NCI-H1105 treated with DMSO at 0.1 percent for 48 hours (cell line): ENCODE data around the gene EPYC.
A peak's percentile ranks its signal among the peaks of the same experiment; 100 is the strongest.

Experiments
- DNase-seq: peaks from one replicate; lab custom pipeline; 2025; lab: John Stamatoyannopoulos, UW

EPYC gene

GRCh38 chr12:91004872-91005271 is at the start of gene EPYC:
TSS of gene EPYC (minus strand) at chr12:91004972. CDS start at chr12:91002565, 2,407 bp downstream.
- no peak for DNase-seq

GRCh38 chr12:91053951-91054715 is 49.4 kb upstream of the EPYC start:
- peak; percentile 22 for DNase-seq

- no peak for DNase-seq
Measured at GRCh38 chr12:91052026-91052425, 47.3 kb upstream of the EPYC start.

GRCh38 chr12:91044586-91044985 is 39.8 kb upstream of the EPYC start:
- DNase-seq, result no peak

- no peak for DNase-seq
Measured at GRCh38 chr12:91043408-91043807, 38.6 kb upstream of the EPYC start.

- DNase-seq, result no peak
Measured at GRCh38 chr12:91040096-91040755, 35.5 kb upstream of the EPYC start.

- DNase-seq, result no peak
Measured at GRCh38 chr12:91037276-91037675, 32.5 kb upstream of the EPYC start.

- no peak for DNase-seq
Measured at GRCh38 chr12:91033251-91033650, 28.5 kb upstream of the EPYC start.

GRCh38 chr12:91023326-91024004 is 18.7 kb upstream of the EPYC start:
- DNase-seq, result no peak

- DNase-seq, result no peak
Measured at GRCh38 chr12:91021076-91021475, 16.3 kb upstream of the EPYC start.

- DNase-seq, result no peak
Measured at GRCh38 chr12:91019455-91019854, 14.7 kb upstream of the EPYC start.

GRCh38 chr12:91017511-91018263 is 12.9 kb upstream of the EPYC start:
- no peak for DNase-seq

- no peak for DNase-seq
Measured at GRCh38 chr12:91017043-91017442, 12.3 kb upstream of the EPYC start.

- no peak for DNase-seq
Measured at GRCh38 chr12:91009319-91009950, 4.7 kb upstream of the EPYC start.

- no peak for DNase-seq
Measured at GRCh38 chr12:91007531-91008290, 2.9 kb upstream of the EPYC start.

GRCh38 chr12:91003737-91004136 is 1.0 kb downstream of the EPYC start:
- DNase-seq, result no peak

GRCh38 chr12:91001306-91001705 is 3.5 kb downstream of the EPYC start:
- peak; percentile 82 for DNase-seq

- DNase-seq, result no peak
Measured at GRCh38 chr12:90999966-91000365, 4.8 kb downstream of the EPYC start.

- DNase-seq, result no peak
Measured at GRCh38 chr12:90999527-90999926, 5.2 kb downstream of the EPYC start.

- DNase-seq, result peak; percentile 68
Measured at GRCh38 chr12:90995010-90995409, 9.8 kb downstream of the EPYC start.

- no peak for DNase-seq
Measured at GRCh38 chr12:90991952-90992465, 12.8 kb downstream of the EPYC start.
